OCI-LY7 (cell line): ENCODE measurements around the gene FBXW8. TPM values are rescaled to one million over a fixed set of nuclear protein-coding genes. Genes with fewer than 3 reads are reported as not detected.

Experiments
- BruUV-seq: library from RNA; stranded (reverse); fragments of 400-500 nt; replicated peaks from 2 replicates; lab custom pipeline; 2021; lab: Mats Ljungman, UMichigan
- CTCF ChIA-PET: fragments of 300-600 bp; sonication (Branson Sonifier 250); formaldehyde crosslinking; loops from one replicate; lab custom pipeline; 2022; ENCODE audit warnings: antibody characterized with exemption; ENCODE audit not compliant: unreplicated experiment; lab: Charles Lee
- POLR2A ChIA-PET: fragments of 300-600 bp; sonication (Branson Sonifier 250); formaldehyde crosslinking; loops from one replicate; lab custom pipeline; 2022; ENCODE audit warnings: antibody characterized with exemption; lab: Charles Lee
- DNase-seq: peaks from one replicate; pipeline ENCODE4 v3.0.0-alpha.2; 2015; ENCODE audit warnings: low spot score
- H2AFZ ChIP-seq: fragments of 200-600 bp; sonication (generic), shearing (Covaris generic); 2 replicates; pipeline ENCODE4 v1.6.1; 2014; ENCODE audit warnings: mild to moderate bottlenecking, antibody characterized with exemption, low read length, moderate library complexity
- H3K27ac ChIP-seq: fragments of 200-600 bp; sonication (generic); 2 replicates; pipeline ENCODE4 v1.5.1; 2014; ENCODE audit warnings: mixed run types, low read depth, mild to moderate bottlenecking, moderate library complexity, low read length, inconsistent platforms; ENCODE audit not compliant: poor library complexity, severe bottlenecking
- H3K36me3 ChIP-seq: fragments of 200-600 bp; sonication (generic); 2 replicates; pipeline ENCODE4 v1.6.1; 2014; ENCODE audit warnings: mild to moderate bottlenecking, antibody characterized with exemption, low read length, moderate library complexity, mixed read lengths; ENCODE audit not compliant: insufficient read depth
- H3K4me1 ChIP-seq: fragments of 200-600 bp; sonication (generic); 2 replicates; pipeline ENCODE4 v1.5.1; 2014; ENCODE audit warnings: mild to moderate bottlenecking, low read length; ENCODE audit not compliant: insufficient read depth, poor library complexity, severe bottlenecking
- H3K4me2 ChIP-seq: fragments of 200-600 bp; sonication (generic); 2 replicates; pipeline ENCODE4 v1.6.1; 2014; ENCODE audit warnings: mild to moderate bottlenecking, low read length
- H3K4me3 ChIP-seq: fragments of 200-600 bp; sonication (generic); 2 replicates; pipeline ENCODE4 v1.5.1; 2014; ENCODE audit warnings: mild to moderate bottlenecking, low read depth, low read length; ENCODE audit not compliant: poor library complexity, severe bottlenecking
- H3K79me2 ChIP-seq: fragments of 200-600 bp; sonication (generic); 2 replicates; pipeline ENCODE4 v1.6.1; 2016; ENCODE audit warnings: low read depth, mild to moderate bottlenecking, low read length, moderate library complexity, mixed read lengths; ENCODE audit not compliant: insufficient read depth
- H3K9me2 ChIP-seq: fragments of 200-600 bp; sonication (generic); 2 replicates; pipeline ENCODE4 v1.6.1; 2016; ENCODE audit warnings: mild to moderate bottlenecking, low read length, mixed read lengths; ENCODE audit not compliant: insufficient read depth
- H3K9me3 ChIP-seq: fragments of 200-600 bp; sonication (generic); 2 replicates; pipeline ENCODE4 v1.6.1; 2014; ENCODE audit warnings: mild to moderate bottlenecking, mixed run types, low read length, mixed read lengths
- H4K20me1 ChIP-seq: fragments of 200-600 bp; sonication (generic); 2 replicates; pipeline ENCODE4 v1.6.1; 2014; ENCODE audit warnings: mild to moderate bottlenecking, antibody characterized with exemption, low read length, moderate library complexity, mixed read lengths; ENCODE audit not compliant: insufficient read depth
- CTCF ChIP-seq: fragments of 200-600 bp; sonication (generic); conservative IDR thresholded peaks from 2 replicates; pipeline ENCODE4 v1.5.1; 2014; ENCODE audit warnings: mild to moderate bottlenecking, antibody characterized with exemption, low read length, moderate library complexity, mixed read lengths
- EZH2phosphoT487 ChIP-seq: fragments of 200-600 bp; sonication (generic); IDR thresholded peaks from 2 replicates; pipeline ENCODE4 v1.6.1; 2018; ENCODE audit warnings: low read depth, borderline replicate concordance, mild to moderate bottlenecking, mixed run types, antibody characterized with exemption, low read length, moderate library complexity, mixed read lengths
- intact Hi-C: fragments of 100-400 bp; cut with micrococcal nuclease; formaldehyde crosslinking; loops from one replicate; pipeline ENCODE4 v1.10.0; 2022; ENCODE audit not compliant: unreplicated experiment
- total RNA-seq, 2 experiments: library from RNA; depleted of rRNA in 1 of 2; stranded (reverse); fragments of >200 nt in 1 of 2; shearing (Covaris generic) in 1 of 2; gene quantifications; 2 replicates each; pipeline ENCODE4 v1.2.3, GENCODE V29; 2014 to 2022

FBXW8 gene
- total RNA-seq, 2 experiments from 2014 or later: 29.8 to 34.0 TPM

- ChIA-PET POLR2A (interaction anchor here (0.6 kb wide), 1 partner anchor 44 kb away, joined by 4 read pairs; no protein-coding TSS in a partner anchor), CTCF (interaction anchor here (0.6 kb wide), 1 partner anchor 21 kb away, joined by 3 read pairs; no protein-coding TSS in a partner anchor)
- BruUV-seq: no TSS peak
- Histone ChIP-seq H2AFZ (no peak overlapping the region), H3K9me3 (no peaks in the 10 kb centered on the region), H3K79me2 (no peaks in the 10 kb centered on the region), H3K36me3 (no peaks in the 10 kb centered on the region), H4K20me1 (no peaks in the 10 kb centered on the region), H3K9me2 (no peaks in the 10 kb centered on the region), H3K4me2 (no peak overlapping the region), H3K27ac (no peak overlapping the region), H3K4me1 (no peaks in the 10 kb centered on the region), H3K4me3 (no peak overlapping the region)
- TF ChIP-seq CTCF (no peak), EZH2phosphoT487 (no peak)
- intact Hi-C loops: no loop called here
- no peak for DNase-seq
These were observed 159.5 kb downstream of the FBXW8 start for GRCh38 chr12:117069926-117070900.

- H3K9me2 ChIP-seq: no peaks in the 10 kb centered on the region
- no peaks in the 10 kb centered on the region for H3K4me1 ChIP-seq
- POLR2A ChIA-PET: no interaction called here
- no peak overlapping the region for H3K4me3 ChIP-seq
- H2AFZ ChIP-seq: no peak overlapping the region
- H3K4me2 ChIP-seq: no peak overlapping the region
- intact Hi-C loops: no loop called here
- H3K9me3 ChIP-seq: no peaks in the 10 kb centered on the region
- H3K79me2 ChIP-seq: no peaks in the 10 kb centered on the region
- TF ChIP-seq EZH2phosphoT487: no peak
- no peak for TF ChIP-seq CTCF
- H3K27ac ChIP-seq: no peak overlapping the region
- H3K36me3 ChIP-seq: no peaks in the 10 kb centered on the region
- DNase-seq: no peak
- no TSS peak for BruUV-seq
- H4K20me1 ChIP-seq: no peaks in the 10 kb centered on the region
- CTCF ChIA-PET: no interaction called here
These were observed 160.3 kb downstream of the FBXW8 start for GRCh38 chr12:117071009-117071408.

- H3K4me3 ChIP-seq: no peak overlapping the region
- CTCF ChIA-PET: no interaction called here
These were observed 161.4 kb downstream of the FBXW8 start for GRCh38 chr12:117072106-117072505.

More at GRCh38 chr12:117072106-117072505, 161.4 kb downstream of the FBXW8 start:
- Histone ChIP-seq H2AFZ (no peak overlapping the region), H3K4me1 (no peaks in the 10 kb centered on the region), H3K9me2 (no peaks in the 10 kb centered on the region), H3K27ac (no peak overlapping the region), H3K9me3 (no peaks in the 10 kb centered on the region), H3K79me2 (no peaks in the 10 kb centered on the region), H3K4me2 (no peak overlapping the region), H3K36me3 (no peaks in the 10 kb centered on the region), H4K20me1 (no peaks in the 10 kb centered on the region)
- POLR2A ChIA-PET: no interaction called here
- no peak for DNase-seq
- no peak for TF ChIP-seq EZH2phosphoT487
- no peak for TF ChIP-seq CTCF
- intact Hi-C loops: no loop called here
- no TSS peak for BruUV-seq
